ENCODE results near the gene C8B.

The C8B gene

DNA sequence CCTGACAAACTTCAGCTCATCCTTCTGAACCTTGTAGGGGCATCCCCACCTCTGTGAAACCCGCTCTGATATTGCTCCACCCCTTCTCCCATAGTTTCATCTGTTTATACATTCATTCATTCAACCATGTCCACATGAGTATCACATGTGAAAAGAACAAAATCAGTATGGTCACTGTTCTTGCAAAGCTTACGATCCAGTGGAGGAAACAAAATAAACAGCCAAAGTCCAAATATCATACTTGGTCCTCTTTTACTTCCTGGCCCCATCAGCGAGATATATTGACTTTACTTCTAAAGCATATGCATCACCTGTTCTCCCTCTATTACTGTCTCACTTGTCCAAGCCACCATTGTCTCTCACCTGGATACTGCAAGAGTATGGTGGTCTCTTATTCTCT lies 75.6 kb downstream of the C8B start:
- no peaks in the 10 kb centered on the region for H3K27me3 ChIP-seq (ENCODE audit: insufficient read depth, poor library complexity, severe bottlenecking)
- no peak for DNase-seq (ENCODE audit: low read depth in 1 of 2, low spot score in 1 of 2)

DNA sequence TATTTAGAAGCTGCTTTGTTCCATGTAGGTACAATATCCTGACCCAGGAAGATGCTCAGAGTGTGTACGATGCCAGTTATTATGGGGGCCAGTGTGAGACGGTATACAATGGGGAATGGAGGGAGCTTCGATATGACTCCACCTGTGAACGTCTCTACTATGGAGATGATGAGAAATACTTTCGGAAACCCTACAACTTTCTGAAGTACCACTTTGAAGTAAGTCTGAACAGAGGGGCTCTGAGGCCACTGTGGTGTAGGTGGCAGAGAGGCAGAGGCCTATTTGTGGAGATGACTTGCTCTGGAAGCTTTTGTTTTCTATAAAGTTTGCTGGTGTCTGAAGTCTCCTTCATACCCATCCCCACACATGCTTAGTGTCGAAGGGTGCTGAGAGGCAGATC lies 84.4 kb downstream of the C8B start:
- Histone ChIP-seq H3K4me3 (replicated peaks; ENCODE audit: insufficient read depth, low read length) (no peak overlapping the region), H3K27ac (replicated peaks) (no peak overlapping the region), H3K27me3 (ENCODE audit: insufficient read depth, poor library complexity, severe bottlenecking) (no peaks in the 10 kb centered on the region)
- TF ChIP-seq POLR2AphosphoS5 (IDR thresholded peaks at IDR 0.05; ENCODE audit: low read depth) (no peak), GABPA (IDR thresholded peaks at IDR 0.05; ENCODE audit: low read depth) (no peak)
- no peak for DNase-seq (ENCODE audit: low read depth in 1 of 2, low spot score in 1 of 2)

More for the DNA sequence above, 75.6 kb downstream of the C8B start:
- Histone ChIP-seq H3K4me3 (replicated peaks; ENCODE audit: insufficient read depth, low read length) (no peak overlapping the region), H3K27ac (replicated peaks) (no peak overlapping the region)
- TF ChIP-seq CTCF (IDR thresholded peaks at IDR 0.05; ENCODE audit: insufficient read depth, low read length), result no peak
- TF ChIP-seq, protein P1, sequence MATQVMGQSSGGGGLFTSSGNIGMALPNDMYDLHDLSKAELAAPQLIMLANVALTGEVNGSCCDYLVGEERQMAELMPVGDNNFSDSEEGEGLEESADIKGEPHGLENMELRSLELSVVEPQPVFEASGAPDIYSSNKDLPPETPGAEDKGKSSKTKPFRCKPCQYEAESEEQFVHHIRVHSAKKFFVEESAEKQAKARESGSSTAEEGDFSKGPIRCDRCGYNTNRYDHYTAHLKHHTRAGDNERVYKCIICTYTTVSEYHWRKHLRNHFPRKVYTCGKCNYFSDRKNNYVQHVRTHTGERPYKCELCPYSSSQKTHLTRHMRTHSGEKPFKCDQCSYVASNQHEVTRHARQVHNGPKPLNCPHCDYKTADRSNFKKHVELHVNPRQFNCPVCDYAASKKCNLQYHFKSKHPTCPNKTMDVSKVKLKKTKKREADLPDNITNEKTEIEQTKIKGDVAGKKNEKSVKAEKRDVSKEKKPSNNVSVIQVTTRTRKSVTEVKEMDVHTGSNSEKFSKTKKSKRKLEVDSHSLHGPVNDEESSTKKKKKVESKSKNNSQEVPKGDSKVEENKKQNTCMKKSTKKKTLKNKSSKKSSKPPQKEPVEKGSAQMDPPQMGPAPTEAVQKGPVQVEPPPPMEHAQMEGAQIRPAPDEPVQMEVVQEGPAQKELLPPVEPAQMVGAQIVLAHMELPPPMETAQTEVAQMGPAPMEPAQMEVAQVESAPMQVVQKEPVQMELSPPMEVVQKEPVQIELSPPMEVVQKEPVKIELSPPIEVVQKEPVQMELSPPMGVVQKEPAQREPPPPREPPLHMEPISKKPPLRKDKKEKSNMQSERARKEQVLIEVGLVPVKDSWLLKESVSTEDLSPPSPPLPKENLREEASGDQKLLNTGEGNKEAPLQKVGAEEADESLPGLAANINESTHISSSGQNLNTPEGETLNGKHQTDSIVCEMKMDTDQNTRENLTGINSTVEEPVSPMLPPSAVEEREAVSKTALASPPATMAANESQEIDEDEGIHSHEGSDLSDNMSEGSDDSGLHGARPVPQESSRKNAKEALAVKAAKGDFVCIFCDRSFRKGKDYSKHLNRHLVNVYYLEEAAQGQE (IDR thresholded peaks at IDR 0.05; ENCODE audit: insufficient replicate concordance, low read depth), result no peak
- no peak for TF ChIP-seq GABPA (IDR thresholded peaks at IDR 0.05; ENCODE audit: low read depth)
- no peak for TF ChIP-seq SPI1 (IDR thresholded peaks at IDR 0.05; ENCODE audit: borderline replicate concordance, low read depth)
- TF ChIP-seq POLR2AphosphoS5 (IDR thresholded peaks at IDR 0.05; ENCODE audit: low read depth), result no peak

GRCh38 chr1:56880774-56881173 lies 85.0 kb downstream of the C8B start:
- Histone ChIP-seq H3K27me3 (ENCODE audit: insufficient read depth, poor library complexity, severe bottlenecking) (no peaks in the 10 kb centered on the region), H3K4me3 (replicated peaks; ENCODE audit: insufficient read depth, low read length) (no peak overlapping the region), H3K27ac (replicated peaks) (no peak overlapping the region)
- DNase-seq (ENCODE audit: low read depth in 1 of 2, low spot score in 1 of 2), result no peak
- TF ChIP-seq SPI1 (IDR thresholded peaks at IDR 0.05; ENCODE audit: borderline replicate concordance, low read depth), result no peak
- TF ChIP-seq, protein P1 (IDR thresholded peaks at IDR 0.05; ENCODE audit: insufficient replicate concordance, low read depth), result no peak
- no peak for TF ChIP-seq POLR2AphosphoS5 (IDR thresholded peaks at IDR 0.05; ENCODE audit: low read depth)
- TF ChIP-seq GABPA (IDR thresholded peaks at IDR 0.05; ENCODE audit: low read depth), result no peak
- TF ChIP-seq CTCF (IDR thresholded peaks at IDR 0.05; ENCODE audit: insufficient read depth, low read length), result no peak
